GM12801 (cell line): ENCODE measurements around the gene NDUFB10.

ENCODE experiments used
- TF ChIP-seq, protein P1 (sequence below): IDR thresholded peaks from one replicate; pipeline ENCODE4 v1.5.1; 2011; ENCODE audit warnings: control low read depth; ENCODE audit not compliant: insufficient read length; ENCODE audit errors: extremely low read depth

Gene NDUFB10

DNA sequence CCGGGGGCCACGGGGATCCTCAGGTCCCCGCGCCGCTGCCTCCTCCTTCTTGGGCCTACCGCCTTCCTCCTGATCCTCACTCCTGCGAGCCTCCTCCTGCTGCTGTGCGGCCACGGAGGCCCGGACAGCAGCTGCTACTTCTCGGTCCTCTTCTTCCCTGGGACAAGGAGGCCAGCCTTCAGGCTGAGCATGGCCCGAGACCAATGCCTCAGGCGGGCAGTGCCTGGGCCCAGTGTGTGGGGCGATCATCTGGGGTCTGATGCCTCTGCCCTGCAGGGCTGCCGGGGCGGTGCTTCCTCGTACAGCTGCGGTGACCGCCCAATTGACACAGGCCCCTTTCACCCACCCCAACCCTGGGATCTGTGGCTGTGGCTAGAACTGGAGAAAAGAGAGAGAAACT is 41.7 kb downstream of the NDUFB10 start:
- TF ChIP-seq, protein P1, sequence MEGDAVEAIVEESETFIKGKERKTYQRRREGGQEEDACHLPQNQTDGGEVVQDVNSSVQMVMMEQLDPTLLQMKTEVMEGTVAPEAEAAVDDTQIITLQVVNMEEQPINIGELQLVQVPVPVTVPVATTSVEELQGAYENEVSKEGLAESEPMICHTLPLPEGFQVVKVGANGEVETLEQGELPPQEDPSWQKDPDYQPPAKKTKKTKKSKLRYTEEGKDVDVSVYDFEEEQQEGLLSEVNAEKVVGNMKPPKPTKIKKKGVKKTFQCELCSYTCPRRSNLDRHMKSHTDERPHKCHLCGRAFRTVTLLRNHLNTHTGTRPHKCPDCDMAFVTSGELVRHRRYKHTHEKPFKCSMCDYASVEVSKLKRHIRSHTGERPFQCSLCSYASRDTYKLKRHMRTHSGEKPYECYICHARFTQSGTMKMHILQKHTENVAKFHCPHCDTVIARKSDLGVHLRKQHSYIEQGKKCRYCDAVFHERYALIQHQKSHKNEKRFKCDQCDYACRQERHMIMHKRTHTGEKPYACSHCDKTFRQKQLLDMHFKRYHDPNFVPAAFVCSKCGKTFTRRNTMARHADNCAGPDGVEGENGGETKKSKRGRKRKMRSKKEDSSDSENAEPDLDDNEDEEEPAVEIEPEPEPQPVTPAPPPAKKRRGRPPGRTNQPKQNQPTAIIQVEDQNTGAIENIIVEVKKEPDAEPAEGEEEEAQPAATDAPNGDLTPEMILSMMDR = no peak

DNA sequence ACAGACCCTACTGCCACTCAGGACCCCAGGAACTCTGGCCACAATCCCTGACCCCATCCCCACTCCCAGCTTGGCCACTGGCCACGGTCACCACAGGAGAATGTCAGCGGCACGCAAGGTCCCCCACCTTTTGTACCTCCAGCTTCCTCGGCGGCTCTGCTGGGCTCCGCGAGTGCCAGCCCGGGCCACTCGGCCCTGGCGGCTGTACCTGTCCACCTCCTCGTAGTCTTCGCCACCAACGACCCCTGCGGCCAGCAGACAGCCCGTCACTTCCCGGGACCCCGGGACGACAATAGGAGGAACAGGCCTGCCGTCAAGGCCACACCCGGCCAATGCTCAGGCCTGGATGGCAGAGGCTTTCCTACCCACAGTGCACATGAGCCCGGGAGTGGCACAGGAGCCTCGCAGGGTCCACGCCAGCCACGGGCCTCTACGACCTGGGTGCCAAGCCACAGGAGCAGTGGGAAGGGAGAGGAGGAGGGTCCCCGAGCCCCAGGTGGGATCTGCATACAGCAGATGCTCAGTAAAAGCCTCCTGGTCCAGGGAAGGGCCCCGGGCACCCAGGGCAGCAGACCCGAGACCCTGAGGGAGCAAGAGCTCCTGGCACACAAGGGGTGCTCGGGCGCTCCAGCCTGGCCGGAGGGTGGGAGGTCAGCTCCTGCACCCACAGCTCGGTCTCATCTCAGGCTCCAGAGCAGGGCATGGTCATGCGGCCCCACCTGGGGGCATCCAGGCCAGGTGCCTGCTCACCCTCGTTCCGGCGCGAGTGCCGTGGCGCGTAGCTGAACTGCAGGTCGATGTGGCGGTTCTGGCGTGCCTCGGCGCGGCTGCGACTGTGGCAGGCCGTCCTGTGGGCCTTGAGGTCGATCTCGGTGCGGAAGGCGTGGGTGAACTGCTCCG is 42.4 kb downstream of the NDUFB10 start:
- TF ChIP-seq, protein P1 = no peak

DNA sequence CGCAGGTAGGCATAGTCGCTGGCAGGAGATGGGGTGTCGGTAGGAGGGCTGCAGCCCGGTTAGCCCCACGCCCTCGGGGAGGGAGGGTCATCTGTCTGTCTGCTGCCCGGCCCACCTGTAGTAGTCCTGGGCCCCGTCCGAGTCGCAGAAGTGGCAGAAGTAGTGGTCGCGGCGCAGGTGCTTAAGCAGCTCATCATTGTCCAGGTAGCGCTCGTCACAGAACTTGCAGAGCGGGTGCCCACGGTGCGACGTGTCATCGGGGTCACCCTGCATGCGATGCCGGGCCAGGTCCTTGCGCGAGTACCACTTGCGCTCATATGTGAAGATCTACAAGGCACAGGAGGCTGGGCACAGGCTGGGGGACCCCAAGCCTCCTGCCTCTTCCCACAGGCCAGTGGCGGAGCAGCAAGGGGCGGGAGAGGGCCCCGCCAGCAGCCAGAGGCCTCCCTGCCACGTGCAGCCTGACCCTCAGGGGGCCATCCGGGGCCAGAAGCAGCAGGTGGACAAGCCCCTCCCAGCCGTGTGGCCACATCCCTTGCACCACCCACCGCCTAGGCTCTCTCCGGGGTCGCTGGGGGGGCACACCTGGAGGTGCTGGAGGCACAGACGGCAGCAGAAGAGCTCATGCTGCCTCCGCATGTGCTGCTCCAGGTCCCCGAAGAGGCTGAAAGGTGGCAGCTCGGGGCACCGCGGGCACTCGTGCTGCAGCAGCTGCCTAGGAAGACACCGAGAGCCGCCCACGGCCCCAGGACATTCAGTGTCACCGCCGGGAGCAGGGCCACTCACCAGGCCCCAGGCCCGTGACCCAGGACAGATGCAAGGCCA is 43.3 kb downstream of the NDUFB10 start:
- TF ChIP-seq, protein P1 = no peak

DNA sequence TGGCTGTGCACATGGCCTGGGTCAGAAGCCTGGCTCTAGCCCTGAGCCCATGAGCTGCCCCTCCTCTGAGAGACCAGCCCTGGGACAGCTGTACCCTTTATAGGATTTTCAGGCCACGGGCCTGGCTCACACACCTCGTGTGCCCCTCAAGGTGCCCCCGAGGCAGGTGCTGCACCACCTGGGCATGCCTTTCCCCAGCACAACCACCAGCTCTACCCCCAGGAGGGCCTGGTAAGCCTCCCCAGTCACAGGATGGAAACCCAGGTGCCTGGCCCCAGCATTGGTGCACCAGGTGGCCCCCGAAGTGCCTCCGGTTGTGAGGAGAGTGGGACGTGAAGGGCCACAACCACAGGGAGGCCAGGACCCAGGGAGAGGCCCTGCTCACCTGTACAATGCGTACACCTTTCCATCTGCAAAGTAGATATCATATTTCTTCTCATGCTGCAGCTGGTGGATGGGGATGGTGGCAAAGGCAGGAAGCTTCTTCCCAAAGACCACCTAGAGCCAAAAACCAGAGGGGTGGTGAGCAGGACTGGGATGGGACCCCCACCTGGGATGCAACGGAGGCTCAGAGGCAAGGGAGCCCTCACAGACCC is 44.0 kb downstream of the NDUFB10 start:
- TF ChIP-seq, protein P1 = no peak

DNA sequence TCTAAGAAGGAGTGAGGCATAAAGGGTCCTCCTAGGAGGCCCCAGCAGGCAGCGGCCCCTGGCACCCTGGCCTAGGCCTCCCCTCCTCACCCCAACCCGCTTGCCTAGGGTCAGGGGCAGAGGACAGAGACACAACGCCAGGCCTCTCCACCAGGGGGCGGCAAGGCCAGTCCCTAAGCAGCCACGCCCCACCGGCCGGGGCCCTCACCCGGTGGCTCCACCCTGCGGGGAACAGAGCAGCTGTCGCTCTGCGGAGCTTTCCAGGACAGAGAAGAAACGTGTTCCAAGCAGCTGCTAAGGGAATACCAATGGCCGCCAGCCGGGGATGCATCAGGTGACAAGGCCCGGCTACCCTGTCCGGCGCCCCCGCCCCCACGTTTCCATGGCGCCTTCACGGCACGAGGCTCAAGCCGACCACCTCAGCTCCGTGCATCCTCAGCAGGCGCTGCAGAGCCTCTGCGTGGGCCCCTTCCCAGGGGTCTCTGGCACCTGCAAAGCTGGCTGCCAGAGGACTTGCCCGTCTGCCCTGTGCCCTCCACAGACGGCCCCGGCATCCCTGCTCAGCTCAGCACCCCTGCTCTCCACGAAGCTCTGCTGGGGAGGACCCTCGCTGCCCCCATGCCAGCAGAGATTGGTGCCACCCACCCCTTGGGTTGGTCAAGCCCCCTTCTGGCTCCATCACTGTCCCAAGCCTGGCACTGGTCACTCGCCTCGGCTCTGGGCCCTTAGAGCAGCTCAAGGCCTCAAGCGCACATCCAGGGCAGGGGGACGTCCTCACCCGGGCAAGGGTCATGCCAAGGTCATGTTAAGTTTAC is 44.7 kb downstream of the NDUFB10 start:
- TF ChIP-seq, protein P1 = no peak

DNA sequence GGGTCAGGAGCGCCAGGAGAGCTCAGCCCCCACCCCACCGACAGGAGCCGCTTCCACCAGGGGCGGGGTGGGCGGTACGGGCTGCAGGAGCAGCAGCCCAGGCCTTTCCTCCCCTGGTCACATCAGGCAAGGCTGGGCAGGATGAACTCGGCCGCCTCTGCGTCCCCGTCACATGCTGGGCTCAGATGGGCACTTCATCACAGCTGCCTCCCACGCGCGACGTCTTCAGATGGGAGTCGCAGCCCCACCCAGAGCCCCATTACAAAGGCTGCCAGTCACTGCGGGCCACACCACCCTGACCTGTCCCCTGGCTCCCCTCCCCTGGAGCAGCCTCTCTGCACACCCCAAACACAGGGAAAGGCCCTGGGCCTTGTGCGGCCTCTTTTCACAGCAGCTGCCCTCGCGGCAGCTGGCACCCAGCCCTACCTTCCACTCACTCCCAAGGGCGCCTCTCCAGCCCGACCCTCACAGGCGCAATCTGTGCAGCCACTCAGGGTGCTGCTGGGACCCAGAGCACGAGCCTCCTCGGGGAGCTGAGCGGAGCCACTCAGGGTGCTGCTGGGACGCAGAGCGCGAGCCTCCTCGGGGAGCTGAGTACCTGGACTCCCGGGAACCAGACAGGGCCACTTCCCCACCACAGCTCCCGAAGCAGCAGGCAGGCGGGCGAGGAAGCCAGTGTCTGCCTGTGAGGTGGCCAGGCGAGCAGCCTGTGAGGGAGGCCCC is 45.6 kb downstream of the NDUFB10 start:
- TF ChIP-seq, protein P1 = no peak
